ENCODE data around the gene DNMT3B. TPM values are rescaled to one million over a fixed set of nuclear protein-coding genes. Genes with fewer than 3 reads are reported as not detected.

Gene DNMT3B
- polyA plus RNA-seq, 1 experiment = 1.3 TPM

DNA sequence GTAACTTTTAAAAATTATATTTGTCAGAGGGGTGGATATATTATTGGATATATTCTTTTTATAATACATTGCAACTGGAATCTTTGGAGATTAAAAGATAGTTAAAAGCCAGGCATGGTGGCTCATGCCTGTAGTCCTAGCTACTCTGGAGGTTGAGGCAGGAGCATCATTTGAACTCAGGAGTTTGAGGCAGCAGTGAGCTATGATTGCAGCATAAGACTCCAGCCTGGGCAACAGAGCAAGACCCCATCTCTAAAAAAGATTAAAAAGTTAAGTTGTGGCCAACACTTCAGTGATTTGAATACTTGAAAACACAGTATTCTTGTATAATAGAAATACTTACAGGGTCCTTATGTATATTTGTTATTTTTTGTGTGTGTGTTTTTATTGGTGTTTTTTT, 72.8 kb downstream of the DNMT3B start:
- ChIA-PET CTCF (no interaction called here), POLR2A (no interaction called here)
- TF ChIP-seq, protein P1, sequence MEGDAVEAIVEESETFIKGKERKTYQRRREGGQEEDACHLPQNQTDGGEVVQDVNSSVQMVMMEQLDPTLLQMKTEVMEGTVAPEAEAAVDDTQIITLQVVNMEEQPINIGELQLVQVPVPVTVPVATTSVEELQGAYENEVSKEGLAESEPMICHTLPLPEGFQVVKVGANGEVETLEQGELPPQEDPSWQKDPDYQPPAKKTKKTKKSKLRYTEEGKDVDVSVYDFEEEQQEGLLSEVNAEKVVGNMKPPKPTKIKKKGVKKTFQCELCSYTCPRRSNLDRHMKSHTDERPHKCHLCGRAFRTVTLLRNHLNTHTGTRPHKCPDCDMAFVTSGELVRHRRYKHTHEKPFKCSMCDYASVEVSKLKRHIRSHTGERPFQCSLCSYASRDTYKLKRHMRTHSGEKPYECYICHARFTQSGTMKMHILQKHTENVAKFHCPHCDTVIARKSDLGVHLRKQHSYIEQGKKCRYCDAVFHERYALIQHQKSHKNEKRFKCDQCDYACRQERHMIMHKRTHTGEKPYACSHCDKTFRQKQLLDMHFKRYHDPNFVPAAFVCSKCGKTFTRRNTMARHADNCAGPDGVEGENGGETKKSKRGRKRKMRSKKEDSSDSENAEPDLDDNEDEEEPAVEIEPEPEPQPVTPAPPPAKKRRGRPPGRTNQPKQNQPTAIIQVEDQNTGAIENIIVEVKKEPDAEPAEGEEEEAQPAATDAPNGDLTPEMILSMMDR (IDR thresholded peaks at IDR 0.05; ENCODE audit: insufficient read depth, low read depth, low read length) = no peak
- DNase-seq (ENCODE audit: low read depth) = no peak
- Histone ChIP-seq H3K36me3 (ENCODE audit: control insufficient read depth, insufficient read depth, low read length) (peaks cover 20% of the 10 kb centered on the region), H3K27me3 (ENCODE audit: control insufficient read depth, insufficient read depth, low read length) (no peaks in the 10 kb centered on the region), H3K4me3 (ENCODE audit: low read depth, low read length) (no peak overlapping the region)

GRCh38 chr20:32837157-32837556, 75.0 kb downstream of the DNMT3B start:
- DNase-seq (ENCODE audit: low read depth) = no peak
- POLR2A ChIA-PET = no interaction called here
- TF ChIP-seq, protein P1 (IDR thresholded peaks at IDR 0.05; ENCODE audit: insufficient read depth, low read depth, low read length) = no peak
- CTCF ChIA-PET = interaction anchor here (1.4 kb wide), 1 partner anchor 47 kb away, joined by 5 read pairs; no protein-coding TSS in a partner anchor
- Histone ChIP-seq H3K4me3 (ENCODE audit: low read depth, low read length) (no peak overlapping the region), H3K27me3 (ENCODE audit: control insufficient read depth, insufficient read depth, low read length) (no peaks in the 10 kb centered on the region), H3K36me3 (ENCODE audit: control insufficient read depth, insufficient read depth, low read length) (peaks cover 24% of the 10 kb centered on the region)

- DNase-seq (ENCODE audit: low read depth) = no peak
- ChIA-PET CTCF (no interaction called here), POLR2A (no interaction called here)
- Histone ChIP-seq H3K36me3 (ENCODE audit: control insufficient read depth, insufficient read depth, low read length) (peaks cover 26% of the 10 kb centered on the region), H3K4me3 (ENCODE audit: low read depth, low read length) (no peak overlapping the region), H3K27me3 (ENCODE audit: control insufficient read depth, insufficient read depth, low read length) (no peaks in the 10 kb centered on the region)
- TF ChIP-seq, protein P1 (IDR thresholded peaks at IDR 0.05; ENCODE audit: insufficient read depth, low read depth, low read length) = no peak
Observed at GRCh38 chr20:32839227-32839981, 77.2 kb downstream of the DNMT3B start.

DNA sequence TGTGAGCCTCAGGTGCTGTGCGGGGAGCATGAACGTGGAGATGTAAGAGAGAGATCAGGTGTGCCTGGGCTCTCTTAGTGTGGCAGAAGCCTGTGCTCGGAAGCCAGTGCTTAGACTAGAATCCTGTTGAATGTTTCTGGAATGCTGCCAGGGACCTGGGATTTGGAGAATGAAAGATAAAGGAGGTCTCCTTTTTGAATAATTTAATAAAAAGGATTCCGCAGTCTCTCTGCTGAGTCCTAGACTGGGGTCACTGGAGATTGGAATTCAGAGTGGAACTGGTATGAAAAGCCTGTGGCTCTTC, 77.7 kb downstream of the DNMT3B start:
- TF ChIP-seq, protein P1 (IDR thresholded peaks at IDR 0.05; ENCODE audit: insufficient read depth, low read depth, low read length) = no peak
- Histone ChIP-seq H3K4me3 (ENCODE audit: low read depth, low read length) (no peak overlapping the region), H3K36me3 (ENCODE audit: control insufficient read depth, insufficient read depth, low read length) (peaks cover 29% of the 10 kb centered on the region), H3K27me3 (ENCODE audit: control insufficient read depth, insufficient read depth, low read length) (no peaks in the 10 kb centered on the region)
- no peak for DNase-seq (ENCODE audit: low read depth)
- POLR2A ChIA-PET = no interaction called here
- CTCF ChIA-PET = no interaction called here

DNA sequence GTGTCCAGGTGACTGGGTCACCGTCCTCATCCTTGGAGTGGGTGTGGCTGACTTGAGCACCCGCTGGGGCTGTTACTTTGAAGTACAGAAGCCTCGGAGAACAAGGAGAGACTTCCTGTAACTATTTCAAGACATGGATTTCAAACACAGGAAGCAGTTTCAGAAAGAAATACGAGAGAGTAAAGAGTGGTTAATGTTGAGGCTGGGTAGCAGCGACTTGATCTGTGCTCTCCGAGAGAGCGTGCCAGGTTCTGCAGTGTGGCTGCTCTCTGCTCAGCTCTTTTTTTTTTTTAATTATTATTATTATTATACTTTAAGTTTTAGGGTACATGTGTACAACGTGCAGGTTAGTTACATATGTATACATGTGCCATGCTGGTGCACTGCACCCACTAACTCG, 79.0 kb downstream of the DNMT3B start:
- Histone ChIP-seq H3K36me3 (ENCODE audit: control insufficient read depth, insufficient read depth, low read length) (peaks cover 27% of the 10 kb centered on the region), H3K4me3 (ENCODE audit: low read depth, low read length) (no peak overlapping the region), H3K27me3 (ENCODE audit: control insufficient read depth, insufficient read depth, low read length) (no peaks in the 10 kb centered on the region)
- TF ChIP-seq, protein P1 (IDR thresholded peaks at IDR 0.05; ENCODE audit: insufficient read depth, low read depth, low read length) = no peak
- DNase-seq (ENCODE audit: low read depth) = no peak
- ChIA-PET CTCF (interaction anchor here (0.6 to 1.2 kb wide), 2 partner anchors 11 to 49 kb away, joined by 3 to 7 read pairs; no protein-coding TSS in a partner anchor), POLR2A (no interaction called here)
